ENCODE measurements around the gene CADPS. TPM values are rescaled to one million over a fixed set of nuclear protein-coding genes. Genes with fewer than 3 reads are reported as not detected.

The CADPS gene
- total RNA-seq, 3 donors from 2014 or later (not counting 1 experiment from before 2014, with no cell fraction given) = not detected

DNA sequence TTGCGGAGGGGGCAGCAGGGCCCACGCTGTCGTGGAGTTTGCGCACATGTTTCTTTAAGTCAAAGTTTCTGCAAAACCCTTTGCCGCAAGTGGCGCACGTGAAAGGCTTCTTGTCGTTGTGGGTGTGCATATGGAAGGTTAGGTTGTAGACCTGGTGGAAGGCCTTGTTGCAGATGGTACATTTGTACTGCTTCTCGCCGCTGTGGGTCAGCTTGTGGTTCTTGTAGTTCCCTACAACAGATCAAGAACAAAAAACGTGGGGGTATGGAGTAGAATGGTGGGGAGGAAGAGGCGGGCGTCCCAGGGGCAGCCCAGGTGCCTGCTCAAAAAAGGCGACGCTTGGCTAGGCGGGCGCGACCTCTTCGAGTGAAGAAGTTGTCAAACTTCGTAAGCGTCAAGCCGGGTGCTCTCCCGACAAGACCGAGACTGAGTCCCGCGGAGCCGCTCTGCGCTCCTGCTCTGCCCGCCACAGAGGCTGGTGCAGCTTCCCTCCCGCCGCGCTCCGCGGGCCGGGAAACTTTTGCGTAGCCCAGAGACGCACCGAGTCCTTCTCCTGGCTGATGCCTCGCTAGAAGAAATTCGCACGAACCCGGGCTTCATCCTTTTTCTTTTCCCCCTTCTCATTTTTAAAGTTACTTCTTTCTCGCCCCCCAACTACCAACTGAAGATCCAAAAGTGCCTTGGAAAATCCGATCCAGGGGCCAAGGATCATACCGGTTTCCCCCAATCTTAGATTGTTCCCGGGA lies 504.9 kb downstream of the CADPS start:
- peaks cover 35% of the 10 kb centered on the region for H3K27me3 ChIP-seq (ENCODE audit: control insufficient read depth, insufficient read depth, low read length)
- peaks cover 6% of the 10 kb centered on the region for H3K9me3 ChIP-seq (ENCODE audit: control insufficient read depth, insufficient read depth, low read length)
- Mint-ChIP-seq H3K9me3 (peaks cover 0 to 4% of the 10 kb centered on the region in 2 donors), H3K27ac (no peak overlapping the region), H3K36me3 (no peaks in the 10 kb centered on the region), H3K27me3 (ENCODE audit: low read depth in 2 of 2) (peaks cover 68 to 77% of the 10 kb centered on the region in 2 donors), H3K4me3 (no peak overlapping the region), H3K4me1 (no peaks in the 10 kb centered on the region)
- no peaks in the 10 kb centered on the region for H3K36me3 ChIP-seq (ENCODE audit: control insufficient read depth, insufficient read depth, low read length)
- intact Hi-C loops (cut with micrococcal nuclease) = no loop called here
- TF ChIP-seq, protein P1, sequence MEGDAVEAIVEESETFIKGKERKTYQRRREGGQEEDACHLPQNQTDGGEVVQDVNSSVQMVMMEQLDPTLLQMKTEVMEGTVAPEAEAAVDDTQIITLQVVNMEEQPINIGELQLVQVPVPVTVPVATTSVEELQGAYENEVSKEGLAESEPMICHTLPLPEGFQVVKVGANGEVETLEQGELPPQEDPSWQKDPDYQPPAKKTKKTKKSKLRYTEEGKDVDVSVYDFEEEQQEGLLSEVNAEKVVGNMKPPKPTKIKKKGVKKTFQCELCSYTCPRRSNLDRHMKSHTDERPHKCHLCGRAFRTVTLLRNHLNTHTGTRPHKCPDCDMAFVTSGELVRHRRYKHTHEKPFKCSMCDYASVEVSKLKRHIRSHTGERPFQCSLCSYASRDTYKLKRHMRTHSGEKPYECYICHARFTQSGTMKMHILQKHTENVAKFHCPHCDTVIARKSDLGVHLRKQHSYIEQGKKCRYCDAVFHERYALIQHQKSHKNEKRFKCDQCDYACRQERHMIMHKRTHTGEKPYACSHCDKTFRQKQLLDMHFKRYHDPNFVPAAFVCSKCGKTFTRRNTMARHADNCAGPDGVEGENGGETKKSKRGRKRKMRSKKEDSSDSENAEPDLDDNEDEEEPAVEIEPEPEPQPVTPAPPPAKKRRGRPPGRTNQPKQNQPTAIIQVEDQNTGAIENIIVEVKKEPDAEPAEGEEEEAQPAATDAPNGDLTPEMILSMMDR (IDR thresholded peaks at IDR 0.05) = no peak
- no peak for ATAC-seq
- no peaks in the 10 kb centered on the region for H3K4me1 ChIP-seq (ENCODE audit: control insufficient read depth, insufficient read depth, low read length)
- 6% methylated on average over 46 of the region's 46 CpGs for WGBS (ENCODE audit: insufficient coverage)
- H3K27ac ChIP-seq (ENCODE audit: low read length) = no peak overlapping the region
- DNase-seq = no peak
- no peak overlapping the region for H3K4me3 ChIP-seq (ENCODE audit: low read length)

DNA sequence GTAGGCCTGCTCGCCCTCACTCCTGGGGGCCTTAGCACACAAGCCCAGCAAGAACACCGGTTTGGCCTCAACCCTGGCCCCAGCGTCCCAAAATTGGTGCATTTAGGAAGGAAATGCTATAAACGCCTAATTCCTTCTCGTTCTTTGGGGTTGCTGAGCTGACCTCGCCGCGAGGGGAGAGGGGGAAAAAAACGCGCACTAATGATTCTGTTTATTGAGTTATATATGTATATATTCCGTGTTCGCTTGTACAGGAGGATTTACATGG lies 505.8 kb downstream of the CADPS start:
- Histone ChIP-seq H3K4me1 (ENCODE audit: control insufficient read depth, insufficient read depth, low read length) (no peaks in the 10 kb centered on the region), H3K36me3 (ENCODE audit: control insufficient read depth, insufficient read depth, low read length) (no peaks in the 10 kb centered on the region), H3K9me3 (ENCODE audit: control insufficient read depth, insufficient read depth, low read length) (peaks cover 6% of the 10 kb centered on the region), H3K27me3 (ENCODE audit: control insufficient read depth, insufficient read depth, low read length) (peaks cover 30% of the 10 kb centered on the region), H3K27ac (ENCODE audit: low read length) (no peak overlapping the region), H3K4me3 (ENCODE audit: low read length) (no peak overlapping the region)
- TF ChIP-seq, protein P1 (IDR thresholded peaks at IDR 0.05) = no peak
- no peak for ATAC-seq
- no peak for DNase-seq
- intact Hi-C loops (cut with micrococcal nuclease) = no loop called here
- WGBS (ENCODE audit: insufficient coverage) = 12% methylated on average over 12 of the region's 12 CpGs
- H3K36me3 Mint-ChIP-seq = no peaks in the 10 kb centered on the region
- H3K4me1 Mint-ChIP-seq = no peaks in the 10 kb centered on the region
- peaks cover 62 to 69% of the 10 kb centered on the region in 2 donors for H3K27me3 Mint-ChIP-seq (ENCODE audit: low read depth in 2 of 2)
- peaks cover 0 to 6% of the 10 kb centered on the region in 2 donors for H3K9me3 Mint-ChIP-seq
- H3K27ac Mint-ChIP-seq = no peak overlapping the region
- no peak overlapping the region for H3K4me3 Mint-ChIP-seq

DNA sequence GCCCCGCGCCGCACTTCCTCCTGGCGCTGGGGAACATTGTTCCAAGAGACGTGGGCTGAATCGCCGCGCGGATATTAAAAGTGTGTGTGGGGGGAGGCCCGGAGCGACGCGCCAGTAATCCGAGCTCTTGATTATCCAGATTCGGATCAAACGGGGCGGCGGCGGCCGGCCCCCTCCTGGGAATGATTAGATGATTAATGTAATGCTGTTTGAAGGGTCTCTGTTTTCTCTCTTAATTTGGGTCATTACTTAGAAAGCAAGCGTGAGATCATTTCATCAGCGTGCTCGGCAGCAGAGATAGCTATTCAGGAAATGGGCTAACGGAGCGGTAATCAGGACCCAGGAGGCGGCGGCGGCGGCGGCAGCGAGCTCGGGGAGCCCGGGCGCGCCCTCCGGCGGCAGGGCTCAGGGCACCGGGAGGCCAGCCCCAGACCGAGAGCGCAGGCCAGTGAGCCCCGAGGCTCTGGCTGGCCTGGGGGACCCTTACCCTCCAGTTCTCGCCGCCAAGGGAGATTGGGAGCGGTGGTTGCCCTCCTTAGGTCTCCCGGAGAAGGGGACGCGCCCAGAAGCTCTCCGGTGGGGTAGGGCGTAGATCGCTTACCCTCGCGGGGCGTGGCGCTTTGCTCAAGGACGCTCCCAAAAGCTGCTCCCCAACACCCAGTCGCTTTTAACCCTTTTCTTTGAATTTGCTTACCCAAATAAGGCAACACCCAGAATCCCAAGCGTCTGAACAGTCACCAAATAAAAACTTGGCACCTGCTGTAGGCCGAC lies 506.3 kb downstream of the CADPS start:
- no peaks in the 10 kb centered on the region for H3K36me3 ChIP-seq (ENCODE audit: control insufficient read depth, insufficient read depth, low read length)
- no peaks in the 10 kb centered on the region for H3K4me1 ChIP-seq (ENCODE audit: control insufficient read depth, insufficient read depth, low read length)
- H3K27me3 ChIP-seq (ENCODE audit: control insufficient read depth, insufficient read depth, low read length) = peaks cover 25% of the 10 kb centered on the region
- Mint-ChIP-seq H3K4me1 (no peaks in the 10 kb centered on the region), H3K4me3 (no peak overlapping the region), H3K9me3 (peaks cover 0 to 6% of the 10 kb centered on the region in 2 donors), H3K27me3 (ENCODE audit: low read depth in 2 of 2) (peaks cover 57 to 63% of the 10 kb centered on the region in 2 donors), H3K36me3 (no peaks in the 10 kb centered on the region), H3K27ac (no peak overlapping the region)
- DNase-seq (no peak), ATAC-seq (no peak)
- intact Hi-C loops (cut with micrococcal nuclease) = no loop called here
- H3K4me3 ChIP-seq (ENCODE audit: low read length) = no peak overlapping the region
- TF ChIP-seq, protein P1 (IDR thresholded peaks at IDR 0.05) = no peak
- 8% methylated on average over 58 of the region's 58 CpGs for WGBS (ENCODE audit: insufficient coverage)
- peaks cover 6% of the 10 kb centered on the region for H3K9me3 ChIP-seq (ENCODE audit: control insufficient read depth, insufficient read depth, low read length)
- H3K27ac ChIP-seq (ENCODE audit: low read length) = no peak overlapping the region

Measured in natural killer cell (primary cell).